ENCODE results near the gene AP3B2.
A peak's percentile ranks its signal among the peaks of the same experiment; 100 is the strongest.
"Not testable (repeated sequence)": the region's sequence is repeated elsewhere in the genome, so short reads cannot be mapped to it uniquely, and the experiment has no call there.

Gene AP3B2

GRCh38 chr15:82647835-82648256 lies 61.8 kb downstream of the AP3B2 start:
- Histone ChIP-seq H3K9me2 (replicated peaks; ENCODE audit: insufficient read depth, low read length) (no peaks in the 10 kb centered on the region), H3K9me3 (replicated peaks; ENCODE audit: insufficient read depth, low read length) (no peaks in the 10 kb centered on the region), H3F3A (ENCODE audit: insufficient read depth, low read length) (no peaks in the 10 kb centered on the region), H3K27ac (ENCODE audit: low read length) (no peak overlapping the region), H2AFZ (ENCODE audit: low read length) (no peak overlapping the region), H3K79me2 (ENCODE audit: low read length) (no peaks in the 10 kb centered on the region), H3K4me1 (ENCODE audit: low read length) (no peaks in the 10 kb centered on the region), H3K4me3 (ENCODE audit: low read length) (no peak overlapping the region; the same call in 1 of the 2 replicates), H3K9ac (ENCODE audit: low read length) (no peak overlapping the region), H4K20me1 (ENCODE audit: insufficient read depth, low read length) (no peaks in the 10 kb centered on the region), H3K36me3 (replicated peaks; ENCODE audit: insufficient read depth, low read length) (no peaks in the 10 kb centered on the region), H3K4me2 (ENCODE audit: low read depth, low read length) (peak overlapping the region; percentile 57; the same call in 1 of the 2 replicates), H3K27me3 (replicated peaks; ENCODE audit: insufficient read depth, low read length) (peaks cover 4% of the 10 kb centered on the region; the same call in 1 of the 2 replicates)
- DNase-seq = no peak
- TF ChIP-seq, protein P1, sequence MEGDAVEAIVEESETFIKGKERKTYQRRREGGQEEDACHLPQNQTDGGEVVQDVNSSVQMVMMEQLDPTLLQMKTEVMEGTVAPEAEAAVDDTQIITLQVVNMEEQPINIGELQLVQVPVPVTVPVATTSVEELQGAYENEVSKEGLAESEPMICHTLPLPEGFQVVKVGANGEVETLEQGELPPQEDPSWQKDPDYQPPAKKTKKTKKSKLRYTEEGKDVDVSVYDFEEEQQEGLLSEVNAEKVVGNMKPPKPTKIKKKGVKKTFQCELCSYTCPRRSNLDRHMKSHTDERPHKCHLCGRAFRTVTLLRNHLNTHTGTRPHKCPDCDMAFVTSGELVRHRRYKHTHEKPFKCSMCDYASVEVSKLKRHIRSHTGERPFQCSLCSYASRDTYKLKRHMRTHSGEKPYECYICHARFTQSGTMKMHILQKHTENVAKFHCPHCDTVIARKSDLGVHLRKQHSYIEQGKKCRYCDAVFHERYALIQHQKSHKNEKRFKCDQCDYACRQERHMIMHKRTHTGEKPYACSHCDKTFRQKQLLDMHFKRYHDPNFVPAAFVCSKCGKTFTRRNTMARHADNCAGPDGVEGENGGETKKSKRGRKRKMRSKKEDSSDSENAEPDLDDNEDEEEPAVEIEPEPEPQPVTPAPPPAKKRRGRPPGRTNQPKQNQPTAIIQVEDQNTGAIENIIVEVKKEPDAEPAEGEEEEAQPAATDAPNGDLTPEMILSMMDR (IDR thresholded peaks at IDR 0.05; ENCODE audit: low read length) = no peak
- TF ChIP-seq EZH2 (optimal IDR thresholded peaks at IDR 0.05; ENCODE audit: low read depth, low read length) (no peak), EZH2phosphoT487 (IDR thresholded peaks at IDR 0.05; ENCODE audit: low read length) (no peak)

DNA sequence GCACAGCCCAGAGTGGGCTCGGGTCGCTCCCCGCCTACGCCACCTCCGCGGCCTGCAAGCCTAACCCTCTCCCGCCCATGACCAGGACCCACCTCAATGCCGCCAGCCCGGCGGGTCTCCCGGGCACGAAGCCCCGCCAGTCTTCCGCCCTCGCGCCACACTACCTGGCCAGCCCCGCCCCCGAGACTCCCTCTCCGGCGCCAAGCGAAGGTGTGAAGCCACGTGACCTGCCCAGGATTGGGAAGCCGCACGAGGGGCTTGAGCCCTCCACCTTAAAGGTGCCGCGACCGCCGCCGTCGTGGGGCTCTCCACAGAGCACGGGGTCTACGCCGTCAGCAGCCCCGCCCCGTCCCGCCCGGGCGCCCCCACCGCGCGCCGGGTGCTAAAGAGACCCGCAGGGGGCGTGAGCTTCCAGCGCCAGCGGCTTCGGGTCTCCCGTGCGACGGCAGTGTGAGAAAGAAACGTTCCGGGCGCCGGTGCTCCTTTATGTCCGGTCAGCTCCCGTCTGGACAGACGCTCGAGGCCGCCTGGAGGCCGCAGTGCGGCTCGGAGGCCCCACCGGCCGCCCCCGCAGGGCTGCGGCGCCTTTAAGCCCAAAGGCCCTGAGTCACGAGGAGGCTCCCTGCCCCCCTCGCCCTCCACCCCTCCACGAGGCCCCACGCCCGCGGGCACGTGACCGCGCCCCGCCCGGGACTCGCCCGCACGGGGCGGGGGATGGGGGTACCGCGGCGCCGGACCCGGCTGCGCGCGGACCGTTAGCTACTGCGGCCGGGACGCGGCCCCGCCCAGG lies 62.4 kb downstream of the AP3B2 start, which contains the start of gene CPEB1:
TSS of gene CPEB1 (minus strand) at position 319 of the 790 bp plus-strand sequence. CDS start 18,904 bp downstream, outside the sequence.
- Histone ChIP-seq H3K4me3 (ENCODE audit: low read length) (peak within 1 kb of the TSS; percentile 20; the same call in 1 of the 2 replicates), H3K9me3 (replicated peaks; ENCODE audit: insufficient read depth, low read length) (no peaks in the 10 kb centered on the region), H4K20me1 (ENCODE audit: insufficient read depth, low read length) (no peaks in the 10 kb centered on the region), H3K9me2 (replicated peaks; ENCODE audit: insufficient read depth, low read length) (no peaks in the 10 kb centered on the region), H3K4me1 (ENCODE audit: low read length) (no peaks in the 10 kb centered on the region), H3K27me3 (replicated peaks; ENCODE audit: insufficient read depth, low read length) (peaks cover 4% of the 10 kb centered on the region; the same call in 1 of the 2 replicates), H3K9ac (ENCODE audit: low read length) (no peak within 1 kb of the TSS), H3K27ac (ENCODE audit: low read length) (no peak within 1 kb of the TSS), H3K79me2 (ENCODE audit: low read length) (no peaks in the 10 kb centered on the region), H3K36me3 (replicated peaks; ENCODE audit: insufficient read depth, low read length) (no peaks in the 10 kb centered on the region), H3K4me2 (ENCODE audit: low read depth, low read length) (peak within 1 kb of the TSS; percentile 57; the same call in 1 of the 2 replicates), H3F3A (ENCODE audit: insufficient read depth, low read length) (no peaks in the 10 kb centered on the region), H2AFZ (ENCODE audit: low read length) (no peak within 1 kb of the TSS)
- DNase-seq = no peak
- TF ChIP-seq EZH2phosphoT487 (IDR thresholded peaks at IDR 0.05; ENCODE audit: low read length) (no peak), EZH2 (optimal IDR thresholded peaks at IDR 0.05; ENCODE audit: low read depth, low read length) (no peak)
- TF ChIP-seq, protein P1 (IDR thresholded peaks at IDR 0.05; ENCODE audit: low read length) = no peak

GRCh38 chr15:82646250-82647044 lies 63.2 kb downstream of the AP3B2 start:
- Histone ChIP-seq H3F3A (ENCODE audit: insufficient read depth, low read length) (no peaks in the 10 kb centered on the region), H3K27me3 (replicated peaks; ENCODE audit: insufficient read depth, low read length) (peaks cover 4% of the 10 kb centered on the region; the same call in 1 of the 2 replicates), H2AFZ (ENCODE audit: low read length) (no peak overlapping the region), H3K79me2 (ENCODE audit: low read length) (no peaks in the 10 kb centered on the region), H3K9ac (ENCODE audit: low read length) (no peak overlapping the region), H3K9me3 (replicated peaks; ENCODE audit: insufficient read depth, low read length) (no peaks in the 10 kb centered on the region), H3K36me3 (replicated peaks; ENCODE audit: insufficient read depth, low read length) (no peaks in the 10 kb centered on the region), H3K4me2 (ENCODE audit: low read depth, low read length) (no peak overlapping the region), H4K20me1 (ENCODE audit: insufficient read depth, low read length) (no peaks in the 10 kb centered on the region), H3K9me2 (replicated peaks; ENCODE audit: insufficient read depth, low read length) (no peaks in the 10 kb centered on the region), H3K27ac (ENCODE audit: low read length) (no peak overlapping the region), H3K4me1 (ENCODE audit: low read length) (no peaks in the 10 kb centered on the region), H3K4me3 (ENCODE audit: low read length) (no peak overlapping the region)
- no peak for DNase-seq
- TF ChIP-seq EZH2 (optimal IDR thresholded peaks at IDR 0.05; ENCODE audit: low read depth, low read length) (no peak), EZH2phosphoT487 (IDR thresholded peaks at IDR 0.05; ENCODE audit: low read length) (no peak)
- TF ChIP-seq, protein P1 (IDR thresholded peaks at IDR 0.05; ENCODE audit: low read length) = no peak

- H3K27me3 ChIP-seq (replicated peaks; ENCODE audit: insufficient read depth, low read length); DNase-seq; H3F3A ChIP-seq (ENCODE audit: insufficient read depth, low read length); H3K9me3 ChIP-seq (replicated peaks; ENCODE audit: insufficient read depth, low read length); H4K20me1 ChIP-seq (ENCODE audit: insufficient read depth, low read length); H3K79me2 ChIP-seq (ENCODE audit: low read length); H3K9me2 ChIP-seq (replicated peaks; ENCODE audit: insufficient read depth, low read length); H3K4me3 ChIP-seq (ENCODE audit: low read length); H3K9ac ChIP-seq (ENCODE audit: low read length); H3K4me2 ChIP-seq (ENCODE audit: low read depth, low read length); H2AFZ ChIP-seq (ENCODE audit: low read length); H3K27ac ChIP-seq (ENCODE audit: low read length); H3K36me3 ChIP-seq (replicated peaks; ENCODE audit: insufficient read depth, low read length); H3K4me1 ChIP-seq (ENCODE audit: low read length): not testable (repeated sequence)
Observed at GRCh38 chr15:82644967-82645852, 64.5 kb downstream of the AP3B2 start.

All from MM.1S (cell line).